H1 (cell line): ENCODE results near the gene KRT7. TPM values are rescaled to one million over a fixed set of nuclear protein-coding genes. Genes with fewer than 3 reads are reported as not detected.

ENCODE experiments used
- CTCF ChIA-PET: fragments of 300-600 bp; sonication (Branson Sonifier 250); formaldehyde crosslinking; loops from one replicate; lab custom pipeline; 2021; ENCODE audit not compliant: partially characterized antibody; lab: Charles Lee
- POLR2A ChIA-PET: fragments of 300-600 bp; sonication (Branson Sonifier 250); formaldehyde crosslinking; loops from one replicate; lab custom pipeline; 2021; ENCODE audit warnings: inconsistent platforms; ENCODE audit not compliant: partially characterized antibody; lab: Charles Lee
- DNase-seq, 2 experiments: peaks; one replicate each; pipeline versions ENCODE4 v3.0.0 to v3.0.0-alpha.2; 2010 to 2022; ENCODE audit warnings: low spot score in 2 of 2, low read depth in 1 of 2, mixed read lengths in 1 of 2
- FAIRE-seq: peaks from 2 replicates; lab custom pipeline; 2011; peaks lifted over from hg19 to GRCh38; lab: Jason Lieb, UNC
- H2AFZ ChIP-seq: 2 replicates; pipeline ENCODE4 v1.8.1; 2012; ENCODE audit warnings: low read length, inconsistent platforms
- H2AK5ac ChIP-seq: 2 replicates; pipeline ENCODE4 v1.6.1; 2013; ENCODE audit warnings: low read depth, low read length
- H2BK120ac ChIP-seq: replicated peaks from 2 replicates; pipeline ENCODE3; 2013; ENCODE audit warnings: low read depth, low read length, inconsistent platforms
- H2BK12ac ChIP-seq: 2 replicates; pipeline ENCODE4 v1.6.1; 2013; ENCODE audit warnings: low read depth, low read length
- H2BK15ac ChIP-seq: 2 replicates; pipeline ENCODE4 v1.6.1; 2013; ENCODE audit warnings: low read length
- H2BK20ac ChIP-seq: 2 replicates; pipeline ENCODE4 v1.6.1; 2013; ENCODE audit warnings: low read length
- H2BK5ac ChIP-seq: 2 replicates; pipeline ENCODE4 v1.6.1; 2013; ENCODE audit warnings: low read depth, low read length
- H3K14ac ChIP-seq: 2 replicates; pipeline ENCODE4 v1.6.1; 2013; ENCODE audit warnings: inconsistent platforms; ENCODE audit not compliant: insufficient read length
- H3K18ac ChIP-seq: 2 replicates; pipeline ENCODE4 v1.6.1; 2013; ENCODE audit warnings: low read length; ENCODE audit errors: extremely low read depth
- H3K23ac ChIP-seq: 2 replicates; pipeline ENCODE4 v1.6.1; 2013; ENCODE audit warnings: inconsistent platforms; ENCODE audit not compliant: insufficient read length
- H3K23me2 ChIP-seq: 2 replicates; pipeline ENCODE4 v1.6.1; 2013; ENCODE audit warnings: low read depth, low read length
- H3K27ac ChIP-seq: 2 replicates; pipeline ENCODE4 v1.6.1; 2011; ENCODE audit warnings: low read depth, low read length, inconsistent platforms
- H3K27me3 ChIP-seq, 4 experiments: replicated peaks in 1 of 4; 1 replicate in 1 of 4; 2 replicates in 3 of 4; pipeline versions ENCODE4 v1.6.1 to v1.8.1; 2011 to 2013; ENCODE audit warnings: low read length in 3 of 4, mild to moderate bottlenecking in 3 of 4, inconsistent platforms in 2 of 4, mixed read lengths in 2 of 4, moderate library complexity in 1 of 4; ENCODE audit not compliant: control insufficient read depth in 3 of 4, insufficient read depth in 3 of 4; ENCODE audit errors: extremely low read depth in 1 of 4
- H3K36me3 ChIP-seq, 4 experiments: 2 replicates each; pipeline versions ENCODE4 v1.6.1 to v1.8.1; 2011 to 2013; ENCODE audit warnings: mild to moderate bottlenecking in 4 of 4, low read length in 3 of 4, moderate library complexity in 2 of 4, control low read depth in 1 of 4, inconsistent platforms in 1 of 4; ENCODE audit not compliant: insufficient read depth in 4 of 4, control insufficient read depth in 2 of 4
- H3K4ac ChIP-seq: replicated peaks from 2 replicates; pipeline ENCODE3; 2013; ENCODE audit warnings: low read length, low read depth, mixed read lengths, inconsistent platforms; ENCODE audit not compliant: insufficient read length
- H3K4me1 ChIP-seq, 4 experiments: replicated peaks in 1 of 4; 1 replicate in 1 of 4; 2 replicates in 3 of 4; pipeline versions ENCODE4 v1.6.1 to v1.8.1; 2011 to 2013; ENCODE audit warnings: low read length in 3 of 4, inconsistent platforms in 2 of 4, mixed read lengths in 1 of 4; ENCODE audit not compliant: insufficient read depth in 4 of 4, control insufficient read depth in 3 of 4
- H3K4me2 ChIP-seq, 2 experiments: 2 replicates each; pipeline versions ENCODE4 v1.6.1 to v1.8.1; 2011 to 2013; ENCODE audit warnings: low read depth in 2 of 2, low read length in 2 of 2, control low read depth in 1 of 2, inconsistent platforms in 1 of 2, mild to moderate bottlenecking in 1 of 2; ENCODE audit not compliant: insufficient read depth in 1 of 2
- H3K4me3 ChIP-seq, 4 experiments: fragments of 200-600, 300-600 bp in 1 of 4; sonication (generic), shearing (Covaris generic), sonication (Bioruptor Twin) in 1 of 4; 2 replicates each; pipeline versions ENCODE4 v1.5.1 to v1.8.1; 2011 to 2016; ENCODE audit warnings: low read length in 4 of 4, low read depth in 3 of 4, control low read depth in 2 of 4, inconsistent platforms in 2 of 4, mild to moderate bottlenecking in 2 of 4, mixed read lengths in 1 of 4, moderate library complexity in 1 of 4; ENCODE audit not compliant: insufficient read depth in 2 of 4; ENCODE audit errors: extremely low read depth in 1 of 4
- H3K56ac ChIP-seq: replicated peaks from 2 replicates; pipeline ENCODE3; 2013; ENCODE audit warnings: low read depth, mild to moderate bottlenecking, mixed read lengths, low read length, inconsistent platforms; ENCODE audit not compliant: insufficient read length
- H3K79me1 ChIP-seq: 2 replicates; pipeline ENCODE4 v1.6.1; 2013; ENCODE audit warnings: low read depth, low read length, control low read depth
- H3K79me2 ChIP-seq, 2 experiments: 2 replicates each; pipeline versions ENCODE4 v1.6.1 to v1.8.1; 2012 to 2013; ENCODE audit warnings: low read length in 2 of 2, mild to moderate bottlenecking in 2 of 2, inconsistent platforms in 1 of 2; ENCODE audit not compliant: insufficient read depth in 2 of 2, control insufficient read depth in 1 of 2
- H3K9ac ChIP-seq, 4 experiments: replicated peaks in 1 of 4; 1 replicate in 1 of 4; 2 replicates in 3 of 4; pipeline versions ENCODE4 v1.6.1 to v1.8.1; 2011 to 2013; ENCODE audit warnings: low read depth in 3 of 4, low read length in 3 of 4, control low read depth in 2 of 4, mild to moderate bottlenecking in 2 of 4, moderate library complexity in 2 of 4, inconsistent platforms in 1 of 4; ENCODE audit errors: extremely low read depth in 1 of 4
- H3K9me3 ChIP-seq, 2 experiments: 2 replicates each; pipeline versions ENCODE4 v1.6.1 to v1.8.1; 2012 to 2013; ENCODE audit warnings: mild to moderate bottlenecking in 2 of 2, moderate library complexity in 2 of 2, control low read depth in 1 of 2, inconsistent platforms in 1 of 2, low read depth in 1 of 2, low read length in 1 of 2, mixed read lengths in 1 of 2; ENCODE audit not compliant: insufficient read depth in 2 of 2
- H4K20me1 ChIP-seq, 2 experiments: replicated peaks in 1 of 2; 2 replicates each; pipeline versions ENCODE3 to v1.8.1; 2011 to 2013; ENCODE audit warnings: inconsistent platforms in 2 of 2, low read length in 2 of 2, mild to moderate bottlenecking in 1 of 2; ENCODE audit not compliant: insufficient read depth in 2 of 2, control insufficient read depth in 1 of 2
- H4K5ac ChIP-seq: 2 replicates; pipeline ENCODE4 v1.6.1; 2013; ENCODE audit warnings: low read length, low read depth, mixed read lengths, inconsistent platforms; ENCODE audit not compliant: insufficient read length
- H4K8ac ChIP-seq: 2 replicates; pipeline ENCODE4 v1.8.0; 2013; ENCODE audit warnings: mild to moderate bottlenecking, moderate library complexity, low read length, inconsistent platforms; ENCODE audit not compliant: insufficient read depth; ENCODE audit errors: extremely low read depth
- H4K91ac ChIP-seq: replicated peaks from 2 replicates; pipeline ENCODE3; 2013; ENCODE audit warnings: low read length, mixed read lengths, inconsistent platforms; ENCODE audit not compliant: insufficient read length
- ASH2L ChIP-seq: fragments of 200-600, 300-600 bp; sonication (generic); IDR thresholded peaks from one replicate; pipeline ENCODE4 v1.7.1; 2017; ENCODE audit warnings: low read length
- BRCA1 ChIP-seq: IDR thresholded peaks from 2 replicates; pipeline ENCODE4 v1.6.1; 2012; ENCODE audit warnings: low read depth, low read length, improper control_type of control experiment
- CHD2 ChIP-seq: IDR thresholded peaks from 2 replicates; pipeline ENCODE4 v1.6.1; 2012; ENCODE audit warnings: low read length, improper control_type of control experiment
- EP300 ChIP-seq, 2 experiments: IDR thresholded peaks; 1 replicate in 1 of 2; 2 replicates in 1 of 2; pipeline ENCODE4 v1.6.1; 2011 to 2012; ENCODE audit warnings: low read depth in 2 of 2, low read length in 2 of 2, mild to moderate bottlenecking in 2 of 2, borderline replicate concordance in 1 of 2, inconsistent platforms in 1 of 2, moderate library complexity in 1 of 2
- FOSL1 ChIP-seq: IDR thresholded peaks from 2 replicates; pipeline ENCODE4 v1.6.1; 2011; ENCODE audit warnings: mild to moderate bottlenecking, low read depth, low read length, moderate library complexity; ENCODE audit not compliant: insufficient read depth
- HDAC6 ChIP-seq: IDR thresholded peaks from one replicate; pipeline ENCODE4 v1.7.1; 2012; ENCODE audit warnings: low read depth, mild to moderate bottlenecking, inconsistent platforms, low read length, moderate library complexity
- KDM4A ChIP-seq: IDR thresholded peaks from one replicate; pipeline ENCODE4 v1.7.1; 2012; ENCODE audit warnings: low read depth, mild to moderate bottlenecking, moderate library complexity, low read length, inconsistent platforms; ENCODE audit not compliant: severe bottlenecking
- SIRT6 ChIP-seq: IDR thresholded peaks from one replicate; pipeline ENCODE4 v1.7.1; 2012; ENCODE audit warnings: low read length, inconsistent platforms
- SP4 ChIP-seq: IDR thresholded peaks from 2 replicates; pipeline ENCODE4 v1.6.1; 2012; ENCODE audit warnings: low read length, inconsistent platforms
- TAF1 ChIP-seq: IDR thresholded peaks from 2 replicates; pipeline ENCODE4 v1.6.1; 2011; ENCODE audit warnings: mild to moderate bottlenecking, low read depth, low read length
- WGBS, 2 experiments: shearing (Covaris generic) in 1 of 2; methylation state at CpG; one replicate each; pipeline versions ENCODE4 v1.1.6 to v1.1.7; 2013 to 2015; ENCODE audit warnings: low lambda C conversion rate in 2 of 2, mixed read lengths in 2 of 2, inconsistent platforms in 1 of 2, low coverage in 1 of 2, missing lambda C conversion rate in 1 of 2; ENCODE audit not compliant: insufficient replicate concordance in 2 of 2, insufficient coverage in 1 of 2, insufficient read length in 1 of 2; ENCODE audit errors: extremely low coverage in 1 of 2, missing lambda C conversion rate in 1 of 2; 5-methylcytosine and 5-hydroxymethylcytosine counted together
- polyA plus RNA-seq, 7 experiments: library from polyadenylated mRNA; depleted of rRNA in 3 of 7; stranded (reverse) in 5 of 7; unstranded in 2 of 7; fragments of >200 nt in 5 of 7; fragments of 200-250 nt in 2 of 7; gene quantifications; 1 replicate in 5 of 7; 2 replicates in 1 of 7; 4 replicates in 1 of 7; pipeline versions ENCODE4 v1.2.1 to v1.2.3, GENCODE V29; 2011 to 2013; ENCODE audit warnings: missing spikeins in 2 of 7, mixed read lengths in 2 of 7
- total RNA-seq: library from RNA; stranded (reverse); fragmentation: NEBNext Ultra II Directional; extraction: Animal tissue kit (Norgen Biotek cat#: 25700); gene quantifications from 2 replicates; pipeline ENCODE4 v1.2.1, GENCODE V29; 2021

The KRT7 gene
- total and polyA plus RNA-seq, 2 of the 8 experiments (the other 6 are each of a cell fraction or from before 2014, with no cell fraction given): 13.2 to 19.0 TPM

GRCh38 chr12:52216807-52217206 is 16.2 kb upstream of the KRT7 start:
- Histone ChIP-seq H4K91ac (no peak overlapping the region), H3K36me3 (no peaks in the 10 kb centered on the region), H3K56ac (no peak overlapping the region), H4K20me1 (peaks cover 0 to 3% of the 10 kb centered on the region in 2 experiments), H3K4me1 (peaks cover 0 to 4% (median under 1%) of the 10 kb centered on the region in 4 experiments; a peak in 4 of 7 replicates), H3K4ac (no peak overlapping the region), H2BK15ac (no peak overlapping the region), H3K23ac (no peak overlapping the region), H2AFZ (no peak overlapping the region), H3K9me3 (no peaks in the 10 kb centered on the region), H2BK120ac (no peak overlapping the region), H3K14ac (no peak overlapping the region), H3K23me2 (no peaks in the 10 kb centered on the region), H2BK20ac (no peak overlapping the region), H2BK12ac (no peak overlapping the region), H2AK5ac (no peak overlapping the region), H2BK5ac (no peak overlapping the region), H3K79me2 (no peaks in the 10 kb centered on the region), H3K79me1 (no peaks in the 10 kb centered on the region), H3K9ac (no peak overlapping the region), H3K18ac (no peak overlapping the region), H3K27me3 (no peaks in the 10 kb centered on the region), H3K4me3 (no peak overlapping the region), H4K5ac (no peak overlapping the region), H3K4me2 (no peak overlapping the region), H3K27ac (no peak overlapping the region), H4K8ac (no peak overlapping the region)
- DNase-seq: no peak
- WGBS, 2 experiments: 57% methylated on average over 1 of the region's 1 CpG; no CpG with 5 or more reads in 1 of the 2 experiments
- ChIA-PET CTCF (interaction anchor here (0.7 to 13.2 kb wide), 17 partner anchors 10 to 278 kb away, joined by 3 to 146 read pairs (median 6); partner anchors contain the start of gene KRT86), POLR2A (interaction anchor here (0.7 kb wide), 1 partner anchor 19 kb away, joined by 3 read pairs; no protein-coding TSS in a partner anchor)
- FAIRE-seq: no peak
- TF ChIP-seq KDM4A (no peak), SP4 (no peak), HDAC6 (no peak), EP300 (IDR thresholded peaks at IDR 0.05; ENCODE audit: borderline replicate concordance in 1 of 2, low read depth in 2 of 2, low read length in 2 of 2) (no peak), BRCA1 (no peak), SIRT6 (no peak), CHD2 (no peak), FOSL1 (no peak), ASH2L (no peak), TAF1 (no peak)
